LoVo (cell line): Measurements from ENCODE around the gene CAST.

Source experiments
- DNase-seq: peaks from one replicate; pipeline ENCODE4 v3.0.0-alpha.2; 2016; ENCODE audit warnings: low spot score

The CAST gene

DNA sequence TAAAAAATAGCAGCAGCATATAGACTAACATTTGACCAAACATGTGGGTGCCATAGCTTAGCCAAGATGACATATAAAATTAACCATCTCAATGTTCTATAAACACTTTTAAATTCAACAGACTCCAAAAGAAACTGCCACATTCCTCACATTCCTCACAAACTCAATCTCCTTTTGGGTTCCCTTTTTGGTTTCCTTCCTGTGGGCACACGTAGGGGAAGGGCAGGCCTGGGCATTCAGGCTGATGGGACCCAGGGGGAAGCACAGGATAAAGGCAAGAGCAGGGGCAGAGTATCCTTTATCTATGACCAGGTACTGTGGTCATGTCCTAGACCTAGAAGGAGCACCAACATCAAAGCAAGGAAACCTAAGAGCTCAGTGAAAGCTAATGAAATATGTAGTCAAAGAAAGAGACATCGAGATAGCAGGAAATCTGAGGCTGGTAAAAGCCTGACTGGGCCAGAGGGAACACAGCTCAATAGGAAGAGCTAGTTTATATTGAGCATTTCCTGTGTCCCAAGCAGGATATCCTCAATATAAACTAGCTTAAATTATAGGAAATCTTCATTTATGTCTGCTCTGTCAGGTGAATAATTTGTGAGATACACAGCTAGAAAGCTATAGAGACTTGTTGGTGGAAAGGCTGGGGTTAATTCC lies 159.2 kb downstream of the CAST start:
- DNase-seq: no peak

DNA sequence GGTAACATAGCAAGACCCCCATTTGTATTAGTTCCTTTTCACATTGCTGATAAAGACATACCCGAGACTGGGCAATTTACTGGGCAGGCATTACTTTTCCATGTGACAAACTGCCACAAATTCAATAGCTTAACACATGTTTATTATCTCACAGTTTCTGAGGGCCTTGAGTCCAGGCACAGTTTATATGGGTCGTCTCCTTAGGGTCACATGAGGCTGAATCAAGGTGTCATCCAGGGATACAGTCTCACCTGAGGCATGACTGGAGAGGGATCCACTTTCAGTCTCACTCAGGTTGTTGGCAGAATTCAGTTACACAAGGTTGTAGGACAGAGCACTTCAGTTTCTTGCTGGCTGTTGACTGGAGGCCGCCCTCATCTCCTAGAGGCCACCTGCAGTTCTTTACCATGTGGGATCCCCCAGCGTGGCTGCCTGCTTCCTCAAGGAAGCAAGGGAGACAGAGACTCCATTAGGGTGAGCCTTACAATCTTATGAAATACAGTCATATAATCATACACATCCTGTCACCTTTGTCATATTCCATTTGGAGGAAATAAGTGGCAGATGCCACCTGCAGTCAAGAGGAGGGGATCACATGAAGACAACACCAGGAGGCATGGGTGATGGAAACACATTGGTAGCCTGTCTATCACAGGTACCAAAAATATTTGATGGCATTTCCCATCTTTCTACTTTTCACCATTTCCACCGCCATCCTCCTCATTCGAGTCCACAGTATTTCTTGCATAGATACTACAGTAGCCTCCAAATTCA lies 160.7 kb downstream of the CAST start:
- DNase-seq: no peak

DNA sequence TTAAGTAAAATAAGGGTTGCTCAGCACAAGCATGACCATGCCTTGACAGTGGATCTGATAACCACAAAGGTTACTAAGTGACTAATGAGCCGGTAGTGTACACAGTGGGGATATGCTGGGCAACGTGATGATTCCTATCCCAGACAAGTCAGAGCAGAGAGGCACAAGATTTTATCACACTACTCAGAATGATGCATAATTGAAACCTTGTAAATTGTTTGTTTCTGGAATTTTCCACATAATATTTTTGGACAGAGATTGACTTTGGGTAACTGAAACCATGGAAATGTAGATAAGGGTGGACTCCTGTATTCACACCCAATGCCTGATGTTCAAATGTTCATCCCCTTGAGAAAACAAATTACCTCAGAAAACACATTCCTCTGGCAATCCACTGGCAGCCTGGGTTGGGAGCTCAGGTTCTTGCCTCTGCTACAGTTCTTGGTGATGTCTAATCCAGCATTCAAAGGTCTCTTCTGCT lies 161.8 kb downstream of the CAST start:
- no peak for DNase-seq
